PC-3 (cell line): ENCODE data around the gene RAD51D. TPM values are rescaled to one million over a fixed set of nuclear protein-coding genes. Genes with fewer than 3 reads are reported as not detected.

Source experiments
- ATAC-seq: fragments of 200-7000 bp; cut with Tn5 transposase; 2 replicates; pipeline ENCODE4 v1.9.1; 2020; ENCODE audit warnings: mild to moderate bottlenecking, moderate library complexity
- BruUV-seq: library from RNA; stranded (reverse); fragments of 400-500 nt; replicated peaks from 2 replicates; lab custom pipeline; 2021; lab: Mats Ljungman, UMichigan
- CTCF ChIA-PET: fragments of 300-600 bp; sonication (Branson Sonifier 250); formaldehyde crosslinking; loops from one replicate; lab custom pipeline; 2022; ENCODE audit warnings: antibody characterized with exemption; lab: Charles Lee
- POLR2A ChIA-PET: fragments of 300-600 bp; sonication (Branson Sonifier 250); formaldehyde crosslinking; loops from one replicate; lab custom pipeline; 2022; ENCODE audit warnings: antibody characterized with exemption; ENCODE audit not compliant: unreplicated experiment; lab: Charles Lee
- DNase-seq: peaks from one replicate; pipeline ENCODE4 v3.0.0-alpha.2; 2015
- H2AFZ ChIP-seq: fragments of 300-600 bp; sonication (generic); 2 replicates; pipeline ENCODE4 v1.6.0; 2016; ENCODE audit warnings: antibody characterized with exemption, low read length
- H3F3A ChIP-seq: fragments of 300-600 bp; sonication (generic); one replicate; pipeline ENCODE4 v1.6.0; 2017; ENCODE audit warnings: antibody characterized with exemption, low read length, control low read depth, mild to moderate bottlenecking; ENCODE audit not compliant: unreplicated experiment
- H3K27ac ChIP-seq: fragments of 300-600 bp; sonication (generic); 2 replicates; pipeline ENCODE4 v1.5.1; 2016; ENCODE audit warnings: mild to moderate bottlenecking, low read length
- H3K27me3 ChIP-seq: fragments of 300-600 bp; sonication (generic); 2 replicates; pipeline ENCODE4 v1.6.1; 2016; ENCODE audit warnings: low read length, mixed read lengths
- H3K36me3 ChIP-seq: fragments of 300-600 bp; sonication (generic); 2 replicates; pipeline ENCODE4 v1.6.1; 2016; ENCODE audit warnings: low read depth, mixed run types, low read length, mixed read lengths
- H3K4me1 ChIP-seq: fragments of 300-600 bp; sonication (generic); 2 replicates; pipeline ENCODE4 v1.5.1; 2016; ENCODE audit warnings: low read length; ENCODE audit not compliant: insufficient read depth
- H3K4me2 ChIP-seq: fragments of 300-600 bp; sonication (generic); 2 replicates; pipeline ENCODE4 v1.6.0; 2016; ENCODE audit warnings: low read length
- H3K4me3 ChIP-seq: fragments of 300-600 bp; sonication (generic); 2 replicates; pipeline ENCODE4 v1.5.1; 2016; ENCODE audit warnings: mild to moderate bottlenecking, low read length, mixed read lengths
- H3K79me2 ChIP-seq: fragments of 300-600 bp; sonication (generic); 2 replicates; pipeline ENCODE4 v1.6.1; 2017; ENCODE audit warnings: low read length, mixed read lengths
- H3K9ac ChIP-seq: fragments of 300-600 bp; sonication (generic); 2 replicates; pipeline ENCODE4 v1.6.0; 2016; ENCODE audit warnings: mild to moderate bottlenecking, low read length
- H3K9me2 ChIP-seq: fragments of 300-600 bp; sonication (generic); replicated peaks from 2 replicates; pipeline ENCODE4 v1.6.1; 2016; ENCODE audit warnings: mixed run types, low read length, mixed read lengths
- H3K9me3 ChIP-seq: fragments of 300-600 bp; sonication (generic); 2 replicates; pipeline ENCODE4 v1.6.1; 2016; ENCODE audit warnings: low read length, mixed read lengths
- H4K20me1 ChIP-seq: fragments of 300-600 bp; sonication (generic); 2 replicates; pipeline ENCODE4 v1.6.1; 2016; ENCODE audit warnings: low read length, mixed read lengths
- CTCF ChIP-seq: fragments of 300-600 bp; sonication (generic); conservative IDR thresholded peaks from 2 replicates; pipeline ENCODE4 v1.5.1; 2017; ENCODE audit warnings: antibody characterized with exemption, low read depth, mild to moderate bottlenecking, low read length
- EZH2 ChIP-seq: fragments of 300-600 bp; sonication (generic); IDR thresholded peaks from one replicate; pipeline ENCODE4 v1.6.1; 2017; ENCODE audit warnings: antibody characterized with exemption, mild to moderate bottlenecking, low read length; ENCODE audit not compliant: unreplicated experiment
- EZH2phosphoT487 ChIP-seq: fragments of 300-600 bp; sonication (generic); IDR thresholded peaks from 2 replicates; pipeline ENCODE4 v1.6.1; 2018; ENCODE audit warnings: mild to moderate bottlenecking, antibody characterized with exemption, low read length, borderline replicate concordance
- intact Hi-C: fragments of 100-400 bp; cut with micrococcal nuclease; formaldehyde crosslinking; loops from 2 replicates; pipeline ENCODE4 v1.9.0; 2023
- total RNA-seq: library from RNA; depleted of rRNA; stranded (reverse); fragments of >200 nt; gene quantifications from 2 replicates; pipeline ENCODE4 v1.2.3, GENCODE V29; 2014

Gene RAD51D
- total RNA-seq, 1 experiment from 2014 or later = 10.7 TPM

GRCh38 chr17:35104844-35105450, 14.7 kb downstream of the RAD51D start:
- intact Hi-C loops = no loop called here

GRCh38 chr17:35103271-35103670, 16.4 kb downstream of the RAD51D start:
- Histone ChIP-seq H3K36me3 (peaks cover 11% of the 10 kb centered on the region; the same call in 1 of the 2 replicates), H3F3A (no peaks in the 10 kb centered on the region), H3K27me3 (no peaks in the 10 kb centered on the region), H4K20me1 (no peaks in the 10 kb centered on the region), H3K79me2 (no peaks in the 10 kb centered on the region), H3K9me2 (no peaks in the 10 kb centered on the region), H3K4me1 (no peaks in the 10 kb centered on the region), H3K27ac (no peak overlapping the region), H2AFZ (no peak overlapping the region), H3K4me2 (no peak overlapping the region), H3K9ac (no peak overlapping the region), H3K9me3 (no peaks in the 10 kb centered on the region), H3K4me3 (no peak overlapping the region)
- POLR2A ChIA-PET = no interaction called here
- TF ChIP-seq CTCF (no peak), EZH2phosphoT487 (no peak), EZH2 (no peak)
- DNase-seq (no peak), ATAC-seq (no peak)
- CTCF ChIA-PET = interaction anchor here (1.3 kb wide), 1 partner anchor 16 kb away, joined by 5 read pairs; no protein-coding TSS in a partner anchor
- BruUV-seq = no TSS peak
- intact Hi-C loops = no loop called here

More at GRCh38 chr17:35104844-35105450, 14.7 kb downstream of the RAD51D start:
- no peaks in the 10 kb centered on the region for H3K9me3 ChIP-seq
- no peak overlapping the region for H3K4me3 ChIP-seq
- H3K9ac ChIP-seq = no peak overlapping the region
- BruUV-seq = no TSS peak
- H3K36me3 ChIP-seq = peaks cover 7% of the 10 kb centered on the region; the same call in 1 of the 2 replicates
- H3K27me3 ChIP-seq = no peaks in the 10 kb centered on the region
- no peaks in the 10 kb centered on the region for H3K9me2 ChIP-seq
- ChIA-PET CTCF (no interaction called here), POLR2A (no interaction called here)
- no peak overlapping the region for H3K4me2 ChIP-seq
- H4K20me1 ChIP-seq = no peaks in the 10 kb centered on the region
- H2AFZ ChIP-seq = no peak overlapping the region
- no peak overlapping the region for H3K27ac ChIP-seq
- H3K79me2 ChIP-seq = no peaks in the 10 kb centered on the region
- DNase-seq = no peak
- TF ChIP-seq CTCF (no peak), EZH2 (no peak), EZH2phosphoT487 (no peak)
- H3F3A ChIP-seq = no peaks in the 10 kb centered on the region
- H3K4me1 ChIP-seq = no peaks in the 10 kb centered on the region
- ATAC-seq = no peak

- no TSS peak for BruUV-seq
- intact Hi-C loops = no loop called here
- H3K4me2 ChIP-seq = no peak overlapping the region
- no peaks in the 10 kb centered on the region for H3K4me1 ChIP-seq
- no peaks in the 10 kb centered on the region for H3F3A ChIP-seq
- H3K4me3 ChIP-seq = no peak overlapping the region
- ChIA-PET CTCF (no interaction called here), POLR2A (no interaction called here)
- no peaks in the 10 kb centered on the region for H3K27me3 ChIP-seq
- H2AFZ ChIP-seq = no peak overlapping the region
- no peaks in the 10 kb centered on the region for H3K79me2 ChIP-seq
- no peaks in the 10 kb centered on the region for H4K20me1 ChIP-seq
- ATAC-seq = no peak
- TF ChIP-seq EZH2 (no peak), EZH2phosphoT487 (no peak), CTCF (no peak)
- H3K9ac ChIP-seq = no peak overlapping the region
- no peaks in the 10 kb centered on the region for H3K9me3 ChIP-seq
- peaks cover 11% of the 10 kb centered on the region; the same call in 1 of the 2 replicates for H3K36me3 ChIP-seq
- no peaks in the 10 kb centered on the region for H3K9me2 ChIP-seq
- no peak for DNase-seq
- H3K27ac ChIP-seq = no peak overlapping the region
Observed at GRCh38 chr17:35101725-35102124, 17.9 kb downstream of the RAD51D start.
